Activated naive CD8-positive, alpha-beta T cell treated with anti-CD3 and anti-CD28 coated beads for 36 hours (primary cell): ENCODE results near the gene SUZ12. TPM values are rescaled to one million over a fixed set of nuclear protein-coding genes. Genes with fewer than 3 reads are reported as not detected.
A peak's percentile ranks its signal among the peaks of the same experiment; 100 is the strongest.
"Not testable (repeated sequence)": the region's sequence is repeated elsewhere in the genome, so short reads cannot be mapped to it uniquely, and the experiment has no call there.

Experiments
- DNase-seq: peaks from one replicate; pipeline ENCODE4 v3.0.0; 2021
- H3K27ac Mint-ChIP-seq: one replicate; pipeline ENCODE4 v1.8.0; 2022; ENCODE audit warnings: mild to moderate bottlenecking, moderate library complexity, mixed read lengths
- H3K27me3 Mint-ChIP-seq: one replicate; pipeline ENCODE4 v1.8.0; 2022; ENCODE audit warnings: mild to moderate bottlenecking, mixed read lengths
- H3K36me3 Mint-ChIP-seq: one replicate; pipeline ENCODE4 v1.8.0; 2021; ENCODE audit warnings: mild to moderate bottlenecking, mixed read lengths
- H3K4me1 Mint-ChIP-seq: one replicate; pipeline ENCODE4 v1.8.0; 2021; ENCODE audit warnings: mixed read lengths
- H3K4me3 Mint-ChIP-seq: one replicate; pipeline ENCODE4 v1.8.0; 2022; ENCODE audit warnings: mild to moderate bottlenecking, moderate library complexity, mixed read lengths
- H3K9me3 Mint-ChIP-seq: one replicate; pipeline ENCODE4 v1.8.0; 2022; ENCODE audit warnings: mixed read lengths
- total RNA-seq, 2 experiments: library from RNA; stranded (reverse); gene quantifications; one replicate each; pipeline ENCODE4 v1.2.3, GENCODE V29; 2021

SUZ12 gene
- total RNA-seq, 2 experiments from 2014 or later: 79.1 to 85.0 TPM

DNA sequence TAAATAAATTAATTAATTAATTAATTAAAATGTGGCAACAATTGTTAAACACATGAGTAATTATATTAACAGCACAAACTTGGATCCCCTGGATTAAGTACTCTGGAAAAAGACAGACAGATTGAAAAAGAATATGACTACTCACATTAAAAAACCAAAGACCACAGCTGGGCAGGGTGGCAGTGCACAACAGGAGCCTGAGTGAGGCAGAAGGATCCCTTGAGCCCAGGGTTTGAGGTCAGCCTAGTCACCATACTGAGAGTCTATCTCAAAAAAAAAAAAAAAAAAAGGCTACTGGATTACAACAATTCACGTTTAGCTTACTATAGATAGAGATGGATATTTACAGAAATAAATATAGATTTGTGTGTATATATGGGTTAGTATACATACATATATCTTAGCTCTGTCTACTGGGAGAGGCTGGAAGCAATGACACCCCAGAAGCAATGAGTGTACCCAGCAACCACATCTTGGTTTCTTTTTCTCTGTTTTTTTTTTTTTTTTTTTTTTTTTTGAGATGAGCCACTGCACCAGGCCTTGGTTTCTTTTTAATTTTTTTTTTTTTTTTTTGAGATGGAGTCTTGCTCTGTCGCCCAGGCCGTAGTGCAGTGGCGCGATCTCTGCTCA is 10.6 kb upstream of the SUZ12 start:
- Mint-ChIP-seq H3K9me3 (no peaks in the 10 kb centered on the region), H3K4me1 (peaks cover 3% of the 10 kb centered on the region), H3K4me3 (no peak overlapping the region), H3K36me3 (no peaks in the 10 kb centered on the region), H3K27me3 (no peaks in the 10 kb centered on the region), H3K27ac (peak overlapping the region; percentile 31)
- DNase-seq: no peak

DNA sequence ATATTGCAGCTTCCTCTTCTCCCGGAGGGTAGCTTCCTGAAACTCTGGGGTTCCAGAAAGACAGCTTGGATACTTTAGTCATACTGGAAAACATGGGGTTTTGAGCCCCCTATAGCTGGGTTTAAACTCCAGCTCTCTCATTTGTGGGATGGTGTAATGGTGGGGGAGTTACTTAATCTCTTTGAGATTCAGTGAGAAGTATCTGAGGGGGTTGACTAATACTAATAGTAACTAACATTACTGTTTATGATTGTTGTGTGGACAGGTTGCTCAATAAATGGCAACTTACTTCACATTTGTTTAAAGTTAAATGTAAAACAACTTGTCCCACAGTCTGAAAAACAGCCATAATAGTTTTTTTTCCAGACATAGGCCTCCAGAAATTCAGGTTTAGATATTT is 5.1 kb upstream of the SUZ12 start:
- Mint-ChIP-seq H3K36me3 (no peaks in the 10 kb centered on the region), H3K4me3 (no peak overlapping the region), H3K27ac (no peak overlapping the region), H3K4me1 (peaks cover 6% of the 10 kb centered on the region), H3K27me3 (no peaks in the 10 kb centered on the region), H3K9me3 (no peaks in the 10 kb centered on the region)
- DNase-seq: no peak

DNA sequence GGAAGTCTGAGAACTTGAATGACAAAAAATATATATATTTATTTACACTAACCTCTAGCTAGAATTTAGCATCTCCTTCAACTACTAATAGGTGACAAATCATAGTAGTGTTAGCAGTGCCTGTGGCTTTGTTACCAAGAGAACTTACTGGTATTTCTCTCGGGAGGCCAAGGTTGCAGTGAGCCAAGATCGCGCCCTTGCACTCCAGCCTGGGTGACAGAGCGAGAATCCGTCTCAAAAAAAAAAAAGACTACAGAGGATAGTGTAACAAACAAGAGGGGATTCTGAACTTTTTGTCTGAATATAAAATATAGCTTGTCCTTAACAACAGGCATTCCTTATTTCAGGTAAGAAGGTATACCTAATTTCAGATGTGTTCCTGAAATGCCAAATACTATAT is 1.3 kb upstream of the SUZ12 start:
- H3K36me3 Mint-ChIP-seq: peaks cover 15% of the 10 kb centered on the region
- H3K27ac Mint-ChIP-seq: peak overlapping the region; percentile 88
- H3K4me1 Mint-ChIP-seq: peaks cover 19% of the 10 kb centered on the region
- no peaks in the 10 kb centered on the region for H3K9me3 Mint-ChIP-seq
- DNase-seq: no peak
- H3K27me3 Mint-ChIP-seq: no peaks in the 10 kb centered on the region
- H3K4me3 Mint-ChIP-seq: no peak overlapping the region

DNA sequence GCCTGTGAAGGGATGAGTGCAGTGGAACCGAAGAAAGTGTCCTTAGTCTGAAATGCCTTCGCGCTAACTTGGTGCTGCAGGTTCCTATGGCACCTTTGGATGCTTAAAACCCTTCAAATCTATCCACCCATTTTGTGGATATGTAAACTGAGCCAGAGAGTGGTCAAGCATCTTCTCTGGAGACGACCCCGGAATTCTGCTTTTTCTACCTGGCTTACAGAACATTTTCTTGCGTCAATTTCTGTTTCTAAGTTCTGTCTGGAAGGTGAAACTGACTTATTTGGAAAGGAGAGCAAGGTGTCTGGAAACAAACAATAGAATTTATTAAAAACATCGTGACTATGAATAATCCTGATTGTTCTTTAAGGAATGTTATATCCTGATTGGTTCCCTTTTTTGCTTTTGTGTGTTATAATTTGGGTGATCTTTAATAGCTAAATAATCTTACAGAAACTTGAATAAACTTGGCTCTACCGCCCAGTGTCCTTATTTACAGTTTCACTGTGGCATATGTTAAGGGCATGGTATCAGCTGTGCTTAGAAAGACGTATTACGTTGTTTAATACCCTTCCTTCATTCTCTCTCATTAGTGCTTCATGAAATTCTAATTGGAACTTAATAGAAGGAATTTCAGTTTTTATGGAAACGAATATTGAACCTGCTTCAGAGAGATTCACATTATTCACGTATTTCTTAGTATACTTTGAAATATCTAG is 1.3 kb downstream of the SUZ12 start:
- Mint-ChIP-seq H3K36me3 (peaks cover 21% of the 10 kb centered on the region), H3K4me3 (peak overlapping the region; percentile 85), H3K4me1 (peaks cover 18% of the 10 kb centered on the region), H3K27ac (peak overlapping the region; percentile 42)
- H3K27me3 Mint-ChIP-seq, DNase-seq, H3K9me3 Mint-ChIP-seq: not testable (repeated sequence)

DNA sequence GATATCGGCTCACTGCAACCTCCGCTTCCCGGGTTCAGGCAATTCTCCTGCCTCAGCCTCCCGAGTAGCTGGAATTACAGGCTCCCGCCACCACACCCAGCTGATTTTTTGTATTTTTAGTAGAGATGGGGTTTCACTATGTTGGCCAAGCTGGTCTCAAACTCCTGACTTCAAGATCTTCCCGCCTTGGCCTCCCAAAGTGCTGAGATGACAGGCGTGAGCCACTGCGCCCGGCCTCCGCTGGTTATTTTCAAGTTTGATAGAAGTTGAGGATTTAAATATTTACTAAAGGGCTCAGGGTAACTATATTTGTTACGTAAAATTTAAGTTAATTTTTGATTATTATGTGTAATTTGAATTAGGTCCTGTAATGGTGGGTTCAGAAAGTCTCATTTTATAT is 5.1 kb downstream of the SUZ12 start:
- not testable (repeated sequence) for H3K27ac Mint-ChIP-seq, H3K9me3 Mint-ChIP-seq, DNase-seq, H3K27me3 Mint-ChIP-seq, H3K4me3 Mint-ChIP-seq
- H3K4me1 Mint-ChIP-seq: peaks cover 23% of the 10 kb centered on the region
- H3K36me3 Mint-ChIP-seq: peaks cover 37% of the 10 kb centered on the region

DNA sequence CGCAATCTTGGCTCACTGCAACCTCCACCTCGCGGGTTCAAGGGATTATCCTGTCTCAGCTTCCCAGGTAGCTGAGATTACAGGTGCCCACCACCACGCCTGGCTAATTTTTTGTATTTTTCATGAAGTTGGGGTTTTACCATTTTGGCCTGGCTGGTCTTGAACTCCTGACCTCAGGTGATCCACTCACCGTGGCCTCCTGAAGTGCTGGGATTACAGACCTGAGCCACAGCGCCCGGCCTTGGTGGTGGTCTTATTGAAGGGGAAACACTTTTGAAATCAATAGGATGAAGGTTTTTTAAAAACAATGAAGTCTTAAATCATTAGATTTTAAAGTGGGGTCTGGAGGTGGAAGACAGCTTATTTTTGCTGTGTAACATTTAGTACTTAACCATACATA is 5.6 kb downstream of the SUZ12 start:
- H3K27me3 Mint-ChIP-seq, DNase-seq, H3K4me3 Mint-ChIP-seq, H3K9me3 Mint-ChIP-seq, H3K27ac Mint-ChIP-seq: not testable (repeated sequence)
- Mint-ChIP-seq H3K36me3 (peaks cover 37% of the 10 kb centered on the region), H3K4me1 (peaks cover 23% of the 10 kb centered on the region)

DNA sequence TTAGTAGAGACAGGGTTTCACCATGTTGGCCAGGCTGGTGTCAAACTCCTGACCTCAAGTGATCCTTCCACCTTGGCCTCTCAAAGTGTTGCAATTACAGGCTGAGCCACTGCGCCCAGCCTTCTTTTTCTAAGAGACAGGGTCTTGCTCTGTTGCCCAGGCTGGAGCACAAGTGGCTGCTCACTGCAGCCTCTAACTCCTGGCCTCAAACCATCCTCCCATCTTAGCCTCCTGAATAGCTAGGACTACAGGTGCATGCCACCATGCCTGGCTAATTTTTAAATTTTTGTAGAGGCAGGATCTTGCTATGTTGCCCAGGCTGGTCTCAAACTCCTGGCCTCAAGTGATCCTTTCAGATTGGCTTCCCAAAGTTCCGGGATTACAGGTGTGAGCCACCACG is 15.1 kb downstream of the SUZ12 start:
- not testable (repeated sequence) for H3K27ac Mint-ChIP-seq, H3K4me1 Mint-ChIP-seq, DNase-seq, H3K4me3 Mint-ChIP-seq, H3K27me3 Mint-ChIP-seq, H3K9me3 Mint-ChIP-seq
- peaks cover 20% of the 10 kb centered on the region for H3K36me3 Mint-ChIP-seq

DNA sequence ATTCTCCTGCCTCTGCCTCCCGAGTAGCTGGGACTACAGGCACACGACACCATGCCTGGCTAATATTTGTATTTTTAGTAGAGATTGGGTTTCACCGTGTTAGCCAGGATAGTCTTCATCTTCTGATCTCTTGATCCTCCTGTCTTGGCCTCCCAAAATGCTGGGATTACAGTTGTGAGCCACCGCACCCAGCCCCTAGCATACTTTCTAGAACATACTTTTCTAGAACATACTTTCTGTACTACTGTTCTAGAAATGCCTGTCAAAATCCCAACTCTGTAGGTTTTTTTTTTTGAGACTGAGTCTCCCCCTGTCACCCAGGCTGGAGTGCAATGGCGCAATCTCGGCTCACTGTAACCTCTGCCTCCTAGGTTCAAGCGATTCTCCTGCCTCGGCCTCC is 27.3 kb downstream of the SUZ12 start:
- H3K27me3 Mint-ChIP-seq, H3K4me1 Mint-ChIP-seq, DNase-seq, H3K9me3 Mint-ChIP-seq, H3K27ac Mint-ChIP-seq, H3K36me3 Mint-ChIP-seq, H3K4me3 Mint-ChIP-seq: not testable (repeated sequence)

DNA sequence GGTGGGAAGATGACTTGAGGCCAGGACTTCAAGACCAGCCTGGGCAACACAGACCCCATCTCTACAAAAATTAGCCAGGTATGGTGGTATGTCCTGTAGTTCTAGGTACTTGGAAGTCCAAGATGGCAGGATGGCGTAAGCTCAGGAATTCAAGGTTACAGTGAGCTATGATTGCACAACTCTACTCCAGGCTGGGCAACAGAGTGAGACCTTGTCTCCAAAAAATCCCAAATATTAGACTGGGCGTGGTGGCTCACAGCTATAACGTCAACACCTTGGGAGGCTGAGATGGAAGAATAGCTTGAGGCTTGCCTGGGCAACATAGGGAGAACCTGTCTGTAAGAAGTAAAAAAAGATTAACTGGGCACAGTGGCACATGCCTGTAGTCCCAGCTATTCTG is 30.8 kb downstream of the SUZ12 start:
- H3K36me3 Mint-ChIP-seq: peaks cover 4% of the 10 kb centered on the region
- no peaks in the 10 kb centered on the region for H3K27me3 Mint-ChIP-seq
- H3K4me3 Mint-ChIP-seq: no peak overlapping the region
- no peaks in the 10 kb centered on the region for H3K9me3 Mint-ChIP-seq
- H3K4me1 Mint-ChIP-seq: peaks cover 2% of the 10 kb centered on the region
- no peak overlapping the region for H3K27ac Mint-ChIP-seq
- DNase-seq: no peak

DNA sequence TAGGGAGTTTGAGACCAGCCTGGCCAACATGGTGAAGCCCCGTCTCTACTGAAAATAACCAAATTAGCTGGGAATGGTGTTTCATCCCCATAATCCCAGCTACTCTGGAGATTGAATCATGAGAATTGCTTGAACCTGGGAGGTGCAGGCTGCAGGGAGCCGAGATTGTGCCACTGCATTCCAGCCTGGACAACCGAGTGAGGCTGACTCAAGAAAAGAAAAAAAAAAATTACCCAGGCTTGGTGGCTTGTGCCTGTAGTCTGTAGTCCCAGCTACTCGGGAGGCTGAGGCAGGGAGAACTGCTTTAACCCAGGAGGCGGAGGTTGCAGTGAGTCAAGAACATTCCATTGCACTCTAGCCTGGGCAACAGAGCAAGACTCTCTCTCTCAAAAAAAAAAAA is 33.6 kb downstream of the SUZ12 start:
- not testable (repeated sequence) for H3K4me3 Mint-ChIP-seq, H3K4me1 Mint-ChIP-seq, H3K27me3 Mint-ChIP-seq, H3K27ac Mint-ChIP-seq, H3K9me3 Mint-ChIP-seq, DNase-seq, H3K36me3 Mint-ChIP-seq

DNA sequence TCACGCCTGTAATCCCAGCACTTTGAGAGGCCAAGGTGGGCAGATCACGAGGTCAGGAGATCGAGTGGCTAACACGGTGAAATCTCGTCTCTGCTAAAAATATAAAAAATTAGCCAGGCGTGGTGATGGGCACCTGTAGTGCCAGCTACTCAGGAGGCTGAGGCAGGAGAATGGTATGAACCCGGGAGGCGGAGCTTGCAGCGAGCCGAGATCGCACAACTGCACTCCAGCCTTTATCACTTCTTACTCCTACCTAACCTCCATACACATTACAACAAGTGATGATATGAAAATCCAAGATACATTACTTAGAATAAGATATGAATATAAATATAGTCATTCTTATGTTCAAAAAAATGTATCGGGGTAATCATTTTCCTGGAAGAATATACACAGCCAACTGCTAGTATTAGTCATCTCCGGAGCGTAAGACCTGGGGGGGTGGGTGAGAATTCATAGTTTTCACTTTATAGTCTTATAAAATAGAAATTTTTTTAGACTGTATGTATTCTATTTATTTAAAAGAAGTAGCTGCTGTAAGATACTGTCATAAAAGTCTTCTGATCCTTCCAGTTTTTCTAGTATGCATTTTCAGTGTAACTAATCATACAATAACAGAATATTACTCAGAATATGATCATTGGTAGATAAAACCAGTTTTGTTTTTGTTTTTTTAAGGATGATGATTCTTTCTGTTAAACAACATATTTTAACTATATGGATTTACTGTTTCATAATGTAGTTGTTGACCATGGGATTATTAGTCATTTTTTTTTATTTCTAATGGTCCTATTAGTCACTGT is 37.7 kb downstream of the SUZ12 start:
- H3K4me1 Mint-ChIP-seq, H3K27ac Mint-ChIP-seq, H3K4me3 Mint-ChIP-seq, DNase-seq, H3K9me3 Mint-ChIP-seq, H3K27me3 Mint-ChIP-seq: not testable (repeated sequence)
- peaks cover 12% of the 10 kb centered on the region for H3K36me3 Mint-ChIP-seq

DNA sequence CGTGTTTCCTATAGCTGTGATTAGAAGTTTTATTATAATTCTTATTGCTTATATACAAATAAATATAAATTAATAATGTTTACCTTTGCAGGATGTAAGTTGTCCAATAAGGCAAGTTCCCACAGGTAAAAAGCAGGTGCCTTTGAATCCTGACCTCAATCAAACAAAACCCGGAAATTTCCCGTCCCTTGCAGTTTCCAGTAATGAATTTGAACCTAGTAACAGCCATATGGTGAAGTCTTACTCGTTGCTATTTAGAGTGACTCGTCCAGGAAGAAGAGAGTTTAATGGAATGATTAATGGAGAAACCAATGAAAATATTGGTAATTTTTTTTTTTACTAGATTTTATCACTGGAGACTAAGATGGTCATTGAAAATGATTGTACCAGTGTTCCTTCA is 38.6 kb downstream of the SUZ12 start:
- H3K27ac Mint-ChIP-seq, DNase-seq, H3K27me3 Mint-ChIP-seq, H3K9me3 Mint-ChIP-seq, H3K4me3 Mint-ChIP-seq, H3K4me1 Mint-ChIP-seq: not testable (repeated sequence)
- peaks cover 13% of the 10 kb centered on the region for H3K36me3 Mint-ChIP-seq

DNA sequence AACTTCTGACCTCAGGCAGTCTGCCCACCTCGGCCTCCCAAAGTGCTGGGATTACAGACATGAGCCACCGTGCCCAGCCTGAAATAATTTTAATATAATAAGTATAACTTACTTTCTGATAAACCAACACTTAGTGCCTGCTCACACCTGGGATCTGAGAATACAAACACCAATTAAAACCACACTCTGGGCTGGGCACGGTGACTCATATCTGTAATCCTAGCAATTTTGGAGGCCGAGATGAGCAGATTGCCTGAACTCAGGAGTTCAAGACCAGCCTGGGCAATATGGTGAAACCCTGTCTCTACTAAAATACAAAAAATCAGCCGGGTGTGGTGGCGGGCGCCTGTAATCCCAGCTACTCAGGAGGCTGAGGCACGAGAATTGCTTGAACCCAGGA is 55.0 kb downstream of the SUZ12 start:
- peaks cover 15% of the 10 kb centered on the region for H3K36me3 Mint-ChIP-seq
- not testable (repeated sequence) for H3K27ac Mint-ChIP-seq, H3K27me3 Mint-ChIP-seq, DNase-seq, H3K4me3 Mint-ChIP-seq, H3K4me1 Mint-ChIP-seq, H3K9me3 Mint-ChIP-seq

DNA sequence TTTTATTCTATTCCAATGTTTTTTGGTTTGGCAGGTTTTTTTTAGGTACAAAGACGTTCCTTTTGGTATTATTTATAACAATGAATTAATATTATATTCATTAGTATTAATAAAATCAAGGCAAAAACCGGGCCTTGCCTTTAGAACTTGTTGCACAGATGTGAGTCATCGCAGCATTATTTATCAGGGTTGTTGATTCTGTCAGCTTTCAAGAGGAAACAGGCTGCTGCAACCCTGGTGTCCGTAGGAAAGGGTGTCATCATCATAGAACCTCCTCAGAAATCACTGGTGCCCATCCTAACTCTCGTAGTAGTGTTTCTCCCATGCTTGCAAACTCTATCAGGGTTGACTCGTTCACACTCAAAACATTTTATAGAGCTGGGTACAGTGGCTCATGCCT is 60.2 kb downstream of the SUZ12 start:
- peaks cover 13% of the 10 kb centered on the region for H3K36me3 Mint-ChIP-seq
- H3K27ac Mint-ChIP-seq: no peak overlapping the region
- no peak overlapping the region for H3K4me3 Mint-ChIP-seq
- no peaks in the 10 kb centered on the region for H3K9me3 Mint-ChIP-seq
- H3K4me1 Mint-ChIP-seq: no peaks in the 10 kb centered on the region
- DNase-seq: no peak
- no peaks in the 10 kb centered on the region for H3K27me3 Mint-ChIP-seq

DNA sequence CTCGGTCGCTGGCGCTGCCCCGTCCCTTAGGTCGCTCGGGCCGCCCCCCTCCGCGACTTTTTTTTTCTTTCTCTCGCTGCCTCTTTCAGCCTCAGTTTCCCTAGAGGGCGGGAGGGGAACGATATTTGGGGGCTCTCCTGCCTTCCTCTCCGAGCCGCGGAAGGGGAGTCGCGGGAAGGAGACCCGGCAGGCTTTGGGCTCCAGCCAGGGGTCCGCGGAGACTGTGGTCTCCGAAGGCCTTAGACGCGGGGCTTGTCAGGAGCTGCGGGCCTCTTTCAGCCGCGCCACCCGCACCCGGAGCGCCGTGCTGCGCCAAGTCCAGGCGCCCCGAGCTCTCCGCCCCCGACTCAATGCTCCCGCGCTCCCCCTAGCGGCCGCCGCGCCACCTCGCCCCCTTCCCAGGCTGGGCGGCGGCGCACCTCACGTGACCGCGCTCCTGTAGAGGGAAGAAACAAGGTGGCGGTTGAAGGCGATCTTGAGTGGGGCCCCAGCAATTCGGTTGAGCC is 70.2 kb downstream of the SUZ12 start, which contains the start of gene LRRC37B:
Gene LRRC37B (plus strand): TSS at position 427 of the 506 bp plus-strand sequence. CDS start 14,010 bp downstream, outside the sequence.
- Mint-ChIP-seq H3K27me3 (no peaks in the 10 kb centered on the region), H3K4me3 (peak within 1 kb of the TSS; percentile 87), H3K36me3 (peaks cover 6% of the 10 kb centered on the region), H3K9me3 (no peaks in the 10 kb centered on the region), H3K4me1 (peaks cover 34% of the 10 kb centered on the region), H3K27ac (peak within 1 kb of the TSS; percentile 84)
- DNase-seq: peak; percentile 91
